IMR-90 (cell line): ENCODE data around the gene PDZD2.

Experiments used
- BHLHE40 ChIP-seq: fragments of 150-350 bp; IDR thresholded peaks from 2 replicates; pipeline ENCODE4 v1.6.1; 2016; ENCODE audit warnings: mild to moderate bottlenecking, low read depth, low read length
- CEBPB ChIP-seq: IDR thresholded peaks from 2 replicates; pipeline ENCODE4 v1.6.1; 2012; ENCODE audit warnings: low read depth, low read length, improper control_type of control experiment
- CHD1 ChIP-seq: IDR thresholded peaks from 2 replicates; pipeline ENCODE4 v1.6.1; 2012; ENCODE audit warnings: low read depth, low read length, improper control_type of control experiment
- CTCF ChIP-seq: conservative IDR thresholded peaks from 2 replicates; pipeline ENCODE4 v1.5.1; 2012; ENCODE audit warnings: mild to moderate bottlenecking, low read depth, low read length, improper control_type of control experiment
- MAFK ChIP-seq: IDR thresholded peaks from 2 replicates; pipeline ENCODE4 v1.6.1; 2012; ENCODE audit warnings: low read depth, low read length, improper control_type of control experiment
- MAZ ChIP-seq: IDR thresholded peaks from 2 replicates; pipeline ENCODE4 v1.6.1; 2012; ENCODE audit warnings: low read depth, mild to moderate bottlenecking, low read length, improper control_type of control experiment, moderate library complexity, borderline replicate concordance
- MXI1 ChIP-seq: IDR thresholded peaks from 2 replicates; pipeline ENCODE4 v1.6.1; 2012; ENCODE audit warnings: low read depth, mild to moderate bottlenecking, low read length, moderate library complexity, borderline replicate concordance
- NFE2L2 ChIP-seq: fragments of 150-350 bp; IDR thresholded peaks from 2 replicates; pipeline ENCODE4 v1.6.1; 2016; ENCODE audit warnings: low read depth, mild to moderate bottlenecking, low read length
- POLR2A ChIP-seq: IDR thresholded peaks from 2 replicates; pipeline ENCODE4 v1.6.1; 2012; ENCODE audit warnings: mild to moderate bottlenecking, low read depth, low read length
- RAD21 ChIP-seq: IDR thresholded peaks from 2 replicates; pipeline ENCODE4 v1.6.1; 2012; ENCODE audit warnings: low read length, improper control_type of control experiment
- RFX5 ChIP-seq: IDR thresholded peaks from 2 replicates; pipeline ENCODE4 v1.8.0; 2012; ENCODE audit warnings: low read depth, mild to moderate bottlenecking, low read length, moderate library complexity
- USF2 ChIP-seq: fragments of 150-350 bp; IDR thresholded peaks from 2 replicates; pipeline ENCODE4 v1.6.1; 2017; ENCODE audit warnings: mild to moderate bottlenecking, antibody characterized with exemption, low read length, low read depth

- TF ChIP-seq MAFK (no peak), POLR2A (no peak), NFE2L2 (no peak), MAZ (no peak), CTCF (no peak), RFX5 (no peak), USF2 (no peak), CHD1 (no peak), BHLHE40 (no peak), CEBPB (no peak), RAD21 (no peak), MXI1 (no peak)
Measured at GRCh38 chr5:31759925-31760324, 121.0 kb downstream of the PDZD2 start.
